Neural cell (in vitro differentiated cells): ENCODE results near the gene NOP14. TPM values are rescaled to one million over a fixed set of nuclear protein-coding genes. Genes with fewer than 3 reads are reported as not detected.

Experiments used
- H2AFZ ChIP-seq: fragments of 200-600, 300-800 bp; sonication (generic), shearing (Covaris generic); 2 replicates; pipeline ENCODE4 v1.6.0; 2014; ENCODE audit warnings: low read depth, mild to moderate bottlenecking, antibody characterized with exemption, low read length, moderate library complexity
- H3F3A ChIP-seq: fragments of 200-600 bp; shearing (Covaris generic); 2 replicates; pipeline ENCODE4 v1.6.1; 2016; ENCODE audit warnings: mild to moderate bottlenecking, moderate library complexity, mixed read lengths, antibody characterized with exemption, low read length; ENCODE audit not compliant: insufficient read depth, poor library complexity, severe bottlenecking
- H3K27ac ChIP-seq: fragments of 200-600, 300-800 bp; sonication (generic), shearing (Covaris generic); 2 replicates; pipeline ENCODE4 v1.5.1; 2014; ENCODE audit warnings: mild to moderate bottlenecking, low read length, moderate library complexity
- H3K27me3 ChIP-seq: fragments of 300-800, 200-600 bp; sonication (generic), shearing (Covaris generic); 2 replicates; pipeline ENCODE4 v1.6.0; 2014; ENCODE audit warnings: mild to moderate bottlenecking, low read depth, low read length, moderate library complexity; ENCODE audit not compliant: insufficient read depth
- H3K36me3 ChIP-seq: fragments of 300-800, 200-600 bp; sonication (generic), shearing (Covaris generic); 2 replicates; pipeline ENCODE4 v1.5.1; 2014; ENCODE audit warnings: mild to moderate bottlenecking, antibody characterized with exemption, low read length, moderate library complexity; ENCODE audit not compliant: insufficient read depth
- H3K4me2 ChIP-seq: fragments of 300-800, 200-600 bp; sonication (generic), shearing (Covaris generic); 2 replicates; pipeline ENCODE4 v1.6.0; 2014; ENCODE audit warnings: mild to moderate bottlenecking, low read length
- H3K4me3 ChIP-seq: fragments of 300-800, 200-600 bp; sonication (generic), shearing (Covaris generic); 2 replicates; pipeline ENCODE4 v1.5.1; 2014; ENCODE audit warnings: mild to moderate bottlenecking, low read length, moderate library complexity
- H3K79me2 ChIP-seq: fragments of 200-600 bp; shearing (Covaris generic); replicated peaks from 2 replicates; pipeline ENCODE4 v1.6.0; 2014; ENCODE audit warnings: mild to moderate bottlenecking, low read length, moderate library complexity; ENCODE audit not compliant: insufficient read depth
- H3K9ac ChIP-seq: fragments of 300-800, 200-600 bp; sonication (generic), shearing (Covaris generic); 2 replicates; pipeline ENCODE4 v1.6.1; 2016; ENCODE audit warnings: mild to moderate bottlenecking, low read length, mixed read lengths
- H3K9me2 ChIP-seq: fragments of 200-600 bp; shearing (Covaris generic); 2 replicates; pipeline ENCODE4 v1.6.1; 2016; ENCODE audit warnings: mild to moderate bottlenecking, low read length, mixed read lengths; ENCODE audit not compliant: insufficient read depth
- H3K9me3 ChIP-seq: fragments of 200-600, 300-800 bp; sonication (generic), shearing (Covaris generic); 2 replicates; pipeline ENCODE4 v1.6.1; 2016; ENCODE audit warnings: mild to moderate bottlenecking, mixed run types, low read length, moderate library complexity, mixed read lengths
- H4K20me1 ChIP-seq: fragments of 200-600 bp; shearing (Covaris generic); 2 replicates; pipeline ENCODE4 v1.6.1; 2016; ENCODE audit warnings: mild to moderate bottlenecking, mixed run types; ENCODE audit not compliant: insufficient read depth
- EP300 ChIP-seq: fragments of 450-650 bp; conservative IDR thresholded peaks from 2 replicates; pipeline ENCODE4 v1.6.1; 2014; ENCODE audit warnings: antibody characterized with exemption, mild to moderate bottlenecking, moderate library complexity; ENCODE audit not compliant: poor library complexity, severe bottlenecking
- EZH2 ChIP-seq: fragments of 200-600, 300-800 bp; shearing (Covaris generic), sonication (generic); IDR thresholded peaks from 2 replicates; pipeline ENCODE4 v1.6.1; 2014; ENCODE audit warnings: antibody characterized with exemption, low read length, borderline replicate concordance, mild to moderate bottlenecking; ENCODE audit not compliant: insufficient read depth, poor library complexity, severe bottlenecking
- MXI1 ChIP-seq: fragments of 450-650 bp; conservative IDR thresholded peaks from 2 replicates; pipeline ENCODE4 v1.6.1; 2014; ENCODE audit warnings: antibody characterized with exemption, mild to moderate bottlenecking; ENCODE audit not compliant: poor library complexity, severe bottlenecking
- POLR2AphosphoS5 ChIP-seq: IDR thresholded peaks from 2 replicates; pipeline ENCODE4 v1.6.1; 2012
- RAD21 ChIP-seq: fragments of 450-650 bp; conservative IDR thresholded peaks from 2 replicates; pipeline ENCODE4 v1.6.1; 2014; ENCODE audit warnings: antibody characterized with exemption, mild to moderate bottlenecking, moderate library complexity
- SMC3 ChIP-seq: fragments of 450-650 bp; conservative IDR thresholded peaks from 2 replicates; pipeline ENCODE4 v1.6.1; 2014; ENCODE audit warnings: antibody characterized with exemption, mild to moderate bottlenecking, moderate library complexity; ENCODE audit not compliant: poor library complexity
- TAF1 ChIP-seq: IDR thresholded peaks from 2 replicates; pipeline ENCODE4 v1.6.1; 2012; ENCODE audit warnings: low read depth
- polyA plus RNA-seq: library from polyadenylated mRNA; depleted of rRNA; stranded (reverse); fragments of >200 nt; gene quantifications from 2 replicates; pipeline ENCODE4 v1.2.3, GENCODE V29; 2014
- TF ChIP-seq, protein P1 (sequence below): IDR thresholded peaks from 2 replicates; pipeline ENCODE4 v1.6.1; 2012; ENCODE audit warnings: borderline replicate concordance
- TF ChIP-seq, protein P2 (sequence below): fragments of 450-650 bp; IDR thresholded peaks from 2 replicates; pipeline ENCODE4 v1.5.1; 2014; ENCODE audit warnings: antibody characterized with exemption, mild to moderate bottlenecking, moderate library complexity; ENCODE audit not compliant: poor library complexity, severe bottlenecking

NOP14 gene
- polyA plus RNA-seq, 1 donor from 2014 or later, result 6.3 TPM

DNA sequence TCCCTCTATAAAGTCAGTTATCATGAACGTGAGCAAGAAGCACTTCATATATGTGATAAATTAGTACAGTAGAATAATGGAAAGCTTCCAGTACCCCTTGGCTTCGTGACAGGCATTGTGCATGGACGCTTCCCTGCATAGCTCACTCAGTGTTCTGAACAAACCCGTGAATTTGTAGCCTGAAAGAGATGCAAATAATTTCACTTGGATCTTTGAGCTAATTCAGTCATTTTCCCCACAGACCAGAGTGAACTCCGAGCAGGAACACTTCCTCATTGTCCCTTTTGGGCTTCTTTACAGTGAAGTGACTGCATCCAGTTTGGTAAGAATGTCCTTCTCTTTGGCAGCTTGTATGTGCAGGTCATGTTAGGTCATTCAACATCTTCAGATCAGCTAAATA, 69.4 kb downstream of the NOP14 start:
- TF ChIP-seq EP300 (no peak), MXI1 (no peak), POLR2AphosphoS5 (no peak), TAF1 (no peak), EZH2 (no peak), SMC3 (no peak), RAD21 (no peak)
- TF ChIP-seq, protein P1, sequence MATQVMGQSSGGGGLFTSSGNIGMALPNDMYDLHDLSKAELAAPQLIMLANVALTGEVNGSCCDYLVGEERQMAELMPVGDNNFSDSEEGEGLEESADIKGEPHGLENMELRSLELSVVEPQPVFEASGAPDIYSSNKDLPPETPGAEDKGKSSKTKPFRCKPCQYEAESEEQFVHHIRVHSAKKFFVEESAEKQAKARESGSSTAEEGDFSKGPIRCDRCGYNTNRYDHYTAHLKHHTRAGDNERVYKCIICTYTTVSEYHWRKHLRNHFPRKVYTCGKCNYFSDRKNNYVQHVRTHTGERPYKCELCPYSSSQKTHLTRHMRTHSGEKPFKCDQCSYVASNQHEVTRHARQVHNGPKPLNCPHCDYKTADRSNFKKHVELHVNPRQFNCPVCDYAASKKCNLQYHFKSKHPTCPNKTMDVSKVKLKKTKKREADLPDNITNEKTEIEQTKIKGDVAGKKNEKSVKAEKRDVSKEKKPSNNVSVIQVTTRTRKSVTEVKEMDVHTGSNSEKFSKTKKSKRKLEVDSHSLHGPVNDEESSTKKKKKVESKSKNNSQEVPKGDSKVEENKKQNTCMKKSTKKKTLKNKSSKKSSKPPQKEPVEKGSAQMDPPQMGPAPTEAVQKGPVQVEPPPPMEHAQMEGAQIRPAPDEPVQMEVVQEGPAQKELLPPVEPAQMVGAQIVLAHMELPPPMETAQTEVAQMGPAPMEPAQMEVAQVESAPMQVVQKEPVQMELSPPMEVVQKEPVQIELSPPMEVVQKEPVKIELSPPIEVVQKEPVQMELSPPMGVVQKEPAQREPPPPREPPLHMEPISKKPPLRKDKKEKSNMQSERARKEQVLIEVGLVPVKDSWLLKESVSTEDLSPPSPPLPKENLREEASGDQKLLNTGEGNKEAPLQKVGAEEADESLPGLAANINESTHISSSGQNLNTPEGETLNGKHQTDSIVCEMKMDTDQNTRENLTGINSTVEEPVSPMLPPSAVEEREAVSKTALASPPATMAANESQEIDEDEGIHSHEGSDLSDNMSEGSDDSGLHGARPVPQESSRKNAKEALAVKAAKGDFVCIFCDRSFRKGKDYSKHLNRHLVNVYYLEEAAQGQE, result no peak
- TF ChIP-seq, protein P2, sequence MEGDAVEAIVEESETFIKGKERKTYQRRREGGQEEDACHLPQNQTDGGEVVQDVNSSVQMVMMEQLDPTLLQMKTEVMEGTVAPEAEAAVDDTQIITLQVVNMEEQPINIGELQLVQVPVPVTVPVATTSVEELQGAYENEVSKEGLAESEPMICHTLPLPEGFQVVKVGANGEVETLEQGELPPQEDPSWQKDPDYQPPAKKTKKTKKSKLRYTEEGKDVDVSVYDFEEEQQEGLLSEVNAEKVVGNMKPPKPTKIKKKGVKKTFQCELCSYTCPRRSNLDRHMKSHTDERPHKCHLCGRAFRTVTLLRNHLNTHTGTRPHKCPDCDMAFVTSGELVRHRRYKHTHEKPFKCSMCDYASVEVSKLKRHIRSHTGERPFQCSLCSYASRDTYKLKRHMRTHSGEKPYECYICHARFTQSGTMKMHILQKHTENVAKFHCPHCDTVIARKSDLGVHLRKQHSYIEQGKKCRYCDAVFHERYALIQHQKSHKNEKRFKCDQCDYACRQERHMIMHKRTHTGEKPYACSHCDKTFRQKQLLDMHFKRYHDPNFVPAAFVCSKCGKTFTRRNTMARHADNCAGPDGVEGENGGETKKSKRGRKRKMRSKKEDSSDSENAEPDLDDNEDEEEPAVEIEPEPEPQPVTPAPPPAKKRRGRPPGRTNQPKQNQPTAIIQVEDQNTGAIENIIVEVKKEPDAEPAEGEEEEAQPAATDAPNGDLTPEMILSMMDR, result no peak
- no peak overlapping the region for H3K27ac ChIP-seq
- no peak overlapping the region for H2AFZ ChIP-seq
- no peaks in the 10 kb centered on the region for H3K79me2 ChIP-seq
- H3K9me3 ChIP-seq, result no peaks in the 10 kb centered on the region
- no peaks in the 10 kb centered on the region for H3K9me2 ChIP-seq
- no peak overlapping the region for H3K4me2 ChIP-seq
- no peaks in the 10 kb centered on the region for H3K36me3 ChIP-seq
- no peaks in the 10 kb centered on the region for H3K27me3 ChIP-seq
- H3K4me3 ChIP-seq, result no peak overlapping the region
- no peaks in the 10 kb centered on the region for H3F3A ChIP-seq
- peaks cover 3% of the 10 kb centered on the region for H4K20me1 ChIP-seq
- no peak overlapping the region for H3K9ac ChIP-seq

DNA sequence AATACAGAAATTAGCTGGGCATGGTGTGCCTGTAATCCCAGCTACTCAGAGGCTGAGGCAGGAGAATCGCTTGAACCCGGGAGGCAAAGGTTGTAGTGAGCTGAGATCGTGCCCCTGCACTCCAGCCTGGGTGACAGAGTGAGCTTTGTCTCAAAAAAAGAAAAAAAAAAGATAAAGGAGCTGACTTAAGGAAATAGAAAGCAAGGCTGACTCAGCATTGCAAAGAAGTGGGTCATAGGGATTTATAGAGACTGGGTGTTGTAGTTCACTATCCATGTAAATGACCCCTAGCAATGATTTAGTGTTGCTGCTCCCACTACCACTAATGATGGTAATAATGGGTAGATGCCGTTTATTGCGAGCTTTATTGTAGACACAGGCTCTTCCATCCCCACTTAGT, 71.9 kb downstream of the NOP14 start:
- Histone ChIP-seq H3K9me3 (no peaks in the 10 kb centered on the region), H3K27ac (no peak overlapping the region), H3K27me3 (no peaks in the 10 kb centered on the region), H3F3A (peaks cover 3% of the 10 kb centered on the region), H3K9me2 (no peaks in the 10 kb centered on the region), H3K36me3 (no peaks in the 10 kb centered on the region), H3K4me2 (no peak overlapping the region), H3K79me2 (no peaks in the 10 kb centered on the region), H4K20me1 (peaks cover 3% of the 10 kb centered on the region), H2AFZ (no peak overlapping the region), H3K9ac (no peak overlapping the region), H3K4me3 (no peak overlapping the region)
- TF ChIP-seq EZH2 (no peak), TAF1 (no peak), SMC3 (no peak), POLR2AphosphoS5 (no peak), EP300 (no peak), MXI1 (no peak), RAD21 (no peak)
- TF ChIP-seq, protein P1, result no peak
- TF ChIP-seq, protein P2, result no peak
